NCI-H345 treated with DMSO at 0.1 percent for 48 hours (cell line): ENCODE data around the gene SF3B4.
"Not testable (repeated sequence)": the region's sequence is repeated elsewhere in the genome, so short reads cannot be mapped to it uniquely, and the experiment has no call there.

ENCODE experiments used
- DNase-seq: peaks from one replicate; lab custom pipeline; 2025; ENCODE audit not compliant: unreplicated experiment; lab: John Stamatoyannopoulos, UW

Gene SF3B4

DNA sequence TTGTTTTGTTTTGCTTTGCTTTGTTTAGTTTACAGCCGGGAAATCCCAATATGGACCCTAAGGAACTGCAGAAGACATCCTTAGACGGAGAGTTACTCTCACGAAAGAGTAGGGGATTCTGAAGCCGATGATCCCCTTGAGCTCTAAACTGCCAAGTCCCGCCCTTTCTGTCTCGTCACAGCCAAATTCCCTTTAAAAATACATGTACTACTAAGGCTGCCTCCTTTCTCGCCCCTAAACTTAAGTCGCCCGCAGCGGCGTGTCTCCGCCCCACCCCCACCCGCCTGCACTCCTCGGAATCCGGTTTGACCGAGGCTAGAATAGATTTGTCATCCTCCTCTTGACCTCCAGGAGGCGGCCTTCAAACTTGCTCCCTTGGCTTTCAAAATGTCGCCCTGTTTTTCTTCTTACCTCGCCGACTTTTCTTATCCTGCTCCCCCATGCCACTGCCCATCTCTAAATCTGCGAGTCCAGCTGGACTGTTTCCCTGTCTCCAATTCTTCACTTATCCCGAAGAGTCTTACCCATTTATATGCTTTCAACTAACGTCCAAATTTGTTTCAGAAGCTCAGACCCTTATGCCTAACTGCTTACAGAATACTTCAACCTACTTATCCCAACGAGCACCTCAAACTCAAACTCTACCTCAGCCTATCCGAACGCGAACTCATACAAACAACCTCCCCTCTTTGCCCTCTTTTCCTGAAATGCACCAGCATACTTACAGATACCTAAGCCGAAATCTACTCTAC lies 39.2 kb downstream of the SF3B4 start:
- peak; percentile 94 for DNase-seq

DNA sequence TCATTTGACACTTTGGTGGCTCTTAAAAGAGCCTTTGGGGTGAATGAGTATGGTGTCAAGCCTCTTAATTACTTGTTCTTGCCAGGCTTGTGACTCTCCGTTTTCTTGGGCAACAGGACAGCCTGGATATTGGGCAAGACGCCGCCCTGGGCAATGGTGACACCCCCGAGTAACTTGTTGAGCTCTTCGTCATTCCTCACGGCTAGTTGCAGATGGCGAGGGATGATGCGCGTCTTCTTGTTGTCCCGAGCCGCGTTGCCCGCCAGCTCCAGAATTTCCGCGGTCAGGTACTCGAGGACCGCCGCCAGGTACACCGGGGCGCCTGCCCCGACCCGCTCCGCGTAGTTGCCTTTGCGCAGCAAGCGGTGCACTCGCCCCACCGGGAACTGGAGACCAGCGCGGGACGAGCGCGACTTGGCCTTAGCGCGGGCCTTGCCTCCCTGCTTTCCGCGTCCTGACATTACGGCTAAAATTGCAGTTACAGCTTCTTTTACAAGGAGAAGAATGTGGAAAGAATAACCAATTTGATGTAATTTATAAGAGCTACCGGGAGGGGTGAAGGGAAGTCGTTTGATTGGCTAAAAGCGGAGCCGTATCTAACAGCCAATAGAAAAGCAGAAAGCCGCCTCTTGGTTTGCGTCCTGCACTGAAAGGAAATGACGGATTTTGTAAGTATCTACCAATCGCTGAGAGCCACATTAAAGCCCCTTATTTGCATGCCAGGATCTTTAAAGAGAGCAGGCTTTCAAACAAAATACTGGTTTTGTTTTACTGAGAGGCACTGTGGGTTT lies 40.0 kb downstream of the SF3B4 start:
- peak; percentile 100 for DNase-seq

DNA sequence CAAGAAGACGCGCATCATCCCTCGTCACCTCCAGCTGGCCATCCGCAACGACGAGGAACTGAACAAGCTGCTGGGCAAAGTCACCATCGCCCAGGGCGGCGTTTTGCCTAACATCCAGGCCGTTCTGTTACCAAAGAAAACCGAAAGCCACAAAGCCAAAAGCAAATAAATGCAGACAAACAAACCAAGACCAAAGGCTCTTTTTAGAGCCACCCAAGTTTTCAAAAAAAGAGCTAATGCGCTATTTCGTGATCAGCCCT lies 40.5 kb downstream of the SF3B4 start:
- not testable (repeated sequence) for DNase-seq

DNA sequence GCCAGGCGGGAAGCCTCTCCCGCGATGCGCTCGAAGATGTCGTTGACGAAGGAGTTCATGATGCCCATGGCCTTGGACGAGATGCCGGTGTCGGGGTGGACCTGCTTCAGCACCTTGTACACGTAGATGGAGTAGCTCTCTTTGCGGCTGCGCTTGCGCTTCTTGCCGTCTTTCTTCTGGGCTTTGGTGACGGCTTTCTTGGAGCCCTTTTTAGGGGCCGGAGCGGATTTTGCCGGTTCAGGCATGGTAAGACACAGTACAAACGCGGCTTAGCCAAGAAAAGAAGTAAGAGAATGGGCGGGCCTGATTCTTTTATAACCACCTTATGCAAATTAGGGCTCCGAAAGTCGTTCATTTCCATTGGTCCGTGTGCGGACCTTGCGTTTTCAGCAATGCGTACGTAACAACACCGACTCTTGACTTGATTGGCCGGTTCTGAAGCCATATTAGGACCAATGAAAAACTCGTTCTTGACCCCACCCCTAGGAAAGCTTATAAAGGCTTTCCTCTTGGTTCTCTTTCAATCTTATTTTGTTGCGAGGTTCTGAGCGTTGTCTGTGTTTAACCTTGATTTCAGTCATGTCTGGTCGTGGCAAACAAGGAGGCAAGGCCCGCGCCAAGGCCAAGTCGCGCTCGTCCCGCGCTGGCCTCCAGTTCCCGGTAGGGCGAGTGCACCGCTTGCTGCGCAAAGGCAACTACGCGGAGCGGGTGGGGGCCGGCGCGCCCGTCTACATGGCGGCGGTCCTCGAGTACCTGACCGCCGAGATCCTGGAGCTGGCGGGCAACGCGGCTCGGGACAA lies 41.0 kb downstream of the SF3B4 start:
- DNase-seq, result peak; percentile 100

DNA sequence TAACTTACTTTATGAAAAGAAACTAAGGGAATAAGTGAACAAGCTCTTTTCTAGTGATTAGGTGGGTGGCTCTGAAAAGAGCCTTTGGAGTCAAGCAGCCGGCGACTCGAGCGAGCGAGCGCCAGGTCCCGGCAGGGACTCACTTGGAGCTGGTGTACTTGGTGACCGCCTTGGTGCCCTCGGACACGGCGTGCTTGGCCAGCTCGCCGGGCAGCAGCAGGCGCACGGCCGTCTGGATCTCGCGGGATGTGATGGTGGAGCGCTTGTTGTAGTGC lies 41.5 kb downstream of the SF3B4 start:
- not testable (repeated sequence) for DNase-seq

DNA sequence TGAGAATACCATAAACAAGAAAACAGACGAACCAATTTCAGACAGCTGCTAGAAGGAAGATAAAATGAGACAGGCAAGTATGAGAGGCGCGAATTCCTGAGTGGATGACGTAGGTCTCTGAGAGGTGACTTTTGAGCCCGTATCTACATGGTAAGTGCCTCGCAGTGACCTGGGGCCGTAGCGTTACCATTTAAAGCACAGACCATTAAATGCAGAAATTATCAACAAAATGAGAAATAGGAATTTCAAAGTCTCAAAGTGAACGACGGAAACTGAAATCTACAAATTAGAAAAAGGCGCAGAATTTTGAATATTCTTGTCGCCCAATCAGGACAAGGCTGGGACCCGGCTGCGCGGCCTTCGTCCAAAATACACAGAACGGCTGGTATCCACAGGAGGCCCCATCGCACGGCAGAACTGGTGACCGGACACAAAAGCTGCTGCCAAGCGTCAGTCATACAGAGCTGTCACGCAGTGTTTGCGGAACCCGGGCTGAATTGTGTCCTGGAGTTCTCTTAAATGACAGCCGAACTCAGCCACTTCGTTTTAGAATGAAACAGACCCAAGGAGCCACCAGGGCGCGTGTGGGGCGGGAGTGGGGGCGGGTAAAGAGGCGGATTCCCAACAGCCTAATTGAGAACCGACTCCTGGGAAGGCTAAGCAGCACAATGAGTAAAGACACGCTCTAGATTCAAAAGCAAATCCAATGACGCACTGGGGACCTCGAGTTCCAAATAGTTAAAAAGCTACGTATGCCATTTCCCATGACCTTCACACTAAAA lies 42.1 kb downstream of the SF3B4 start:
- DNase-seq, result peak; percentile 99

DNA sequence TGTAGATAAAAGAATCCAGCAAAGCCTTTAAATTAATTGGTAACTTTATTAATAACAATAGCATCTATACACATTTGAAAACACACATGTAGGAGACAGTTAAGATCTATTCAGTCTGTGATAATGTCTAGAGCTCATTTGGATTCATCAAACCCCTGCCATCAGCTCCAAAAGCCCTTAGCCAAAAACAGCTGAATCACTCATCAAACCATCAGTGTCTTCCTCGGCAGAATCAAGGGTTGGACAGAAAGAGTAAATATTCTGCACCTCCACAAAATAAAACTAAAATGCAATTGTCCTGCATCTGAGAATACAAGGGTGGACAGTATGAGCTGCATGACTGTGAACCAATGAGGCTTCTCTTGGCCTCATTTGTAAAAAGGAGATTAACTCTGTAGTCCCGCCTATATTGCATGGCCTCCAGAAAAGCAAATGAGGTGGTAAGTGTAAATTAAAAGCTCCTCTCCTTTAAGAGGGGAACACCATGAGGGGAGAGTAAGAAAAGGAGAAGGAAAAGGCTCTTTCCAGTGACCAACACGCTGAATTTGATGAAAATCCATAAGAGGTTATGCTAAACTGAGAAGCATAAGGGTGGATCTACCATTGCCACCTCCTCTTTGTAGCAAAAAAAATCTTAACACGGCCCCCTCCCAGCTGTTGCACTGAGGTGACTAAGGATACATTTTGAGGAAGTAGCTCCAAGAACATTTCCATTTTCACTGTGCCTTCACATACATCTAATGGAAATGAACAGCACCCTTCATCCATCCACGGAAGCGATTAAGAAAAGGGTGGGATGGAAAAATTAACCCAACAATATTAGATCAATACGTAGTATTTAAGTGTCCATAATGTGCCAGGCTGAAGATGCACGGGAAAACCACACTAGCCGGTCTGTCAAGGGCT lies 42.9 kb downstream of the SF3B4 start:
- DNase-seq, result peak; percentile 83

DNA sequence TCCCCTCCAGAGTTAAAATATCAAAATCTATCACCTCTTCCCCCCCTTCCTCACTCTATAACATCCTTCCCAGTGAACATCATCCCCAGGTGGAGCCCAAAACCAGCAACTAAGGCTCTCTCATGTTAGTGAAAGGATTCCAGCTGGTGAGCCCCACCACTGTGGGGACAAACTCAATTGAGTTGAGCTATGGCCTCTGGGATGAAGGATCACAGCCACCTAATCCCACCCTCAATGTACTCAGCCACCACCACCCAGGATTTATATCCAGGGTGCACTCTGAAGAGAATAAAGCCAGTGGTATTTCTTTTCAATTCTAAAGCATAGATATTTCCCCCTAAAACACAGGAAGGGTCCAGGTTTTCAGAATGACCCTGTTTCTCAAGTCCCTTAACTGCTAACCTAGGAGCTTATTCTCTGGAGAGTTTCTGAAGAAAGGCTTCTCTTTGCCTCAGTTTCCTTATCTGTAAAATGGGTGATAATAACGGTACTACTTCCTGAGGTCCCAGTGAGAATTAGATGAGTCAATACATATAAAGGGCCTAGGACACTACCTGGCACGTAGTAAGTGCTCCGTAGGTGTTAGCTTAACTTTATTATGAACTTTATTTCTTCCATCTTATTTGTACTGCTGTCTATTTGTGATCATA lies 43.9 kb downstream of the SF3B4 start:
- no peak for DNase-seq

DNA sequence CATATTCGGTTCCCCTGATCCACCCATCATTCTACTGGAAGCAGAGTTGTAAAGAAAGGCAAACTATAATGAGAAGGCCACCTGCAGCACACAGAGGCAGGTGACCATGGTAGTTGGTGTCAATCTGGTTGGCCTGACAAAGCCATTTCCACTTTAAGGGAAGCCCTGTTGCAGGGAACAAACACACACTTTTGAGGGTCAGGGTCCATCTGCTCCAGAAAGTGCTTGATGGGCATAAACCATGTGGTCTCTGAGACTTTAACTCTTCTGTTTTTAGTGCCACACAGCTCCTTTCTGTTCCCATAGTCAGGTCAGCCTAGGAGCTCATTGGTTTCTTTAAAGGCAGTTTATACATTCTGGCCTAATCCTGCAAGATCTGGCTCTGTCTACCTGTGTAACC lies 45.7 kb downstream of the SF3B4 start:
- DNase-seq, result no peak

DNA sequence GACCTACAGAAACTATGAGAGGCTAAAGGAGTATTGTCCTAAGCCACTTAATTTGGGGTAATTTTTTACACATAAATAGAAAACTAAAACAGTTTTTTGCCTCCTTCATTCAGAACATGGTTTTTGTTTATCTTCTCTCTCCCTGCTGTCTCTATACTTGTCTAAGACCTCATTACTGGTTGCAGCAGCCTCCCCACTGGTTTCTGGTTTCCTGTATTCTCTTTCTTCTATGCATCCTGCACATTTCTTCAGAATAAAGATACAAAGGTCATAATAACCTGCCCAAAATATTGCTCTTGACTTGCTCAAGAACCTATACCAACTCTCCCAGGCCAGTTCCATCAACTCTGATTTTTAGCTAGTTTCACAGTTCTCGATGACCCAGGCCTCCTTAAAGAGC lies 48.0 kb downstream of the SF3B4 start:
- no peak for DNase-seq

DNA sequence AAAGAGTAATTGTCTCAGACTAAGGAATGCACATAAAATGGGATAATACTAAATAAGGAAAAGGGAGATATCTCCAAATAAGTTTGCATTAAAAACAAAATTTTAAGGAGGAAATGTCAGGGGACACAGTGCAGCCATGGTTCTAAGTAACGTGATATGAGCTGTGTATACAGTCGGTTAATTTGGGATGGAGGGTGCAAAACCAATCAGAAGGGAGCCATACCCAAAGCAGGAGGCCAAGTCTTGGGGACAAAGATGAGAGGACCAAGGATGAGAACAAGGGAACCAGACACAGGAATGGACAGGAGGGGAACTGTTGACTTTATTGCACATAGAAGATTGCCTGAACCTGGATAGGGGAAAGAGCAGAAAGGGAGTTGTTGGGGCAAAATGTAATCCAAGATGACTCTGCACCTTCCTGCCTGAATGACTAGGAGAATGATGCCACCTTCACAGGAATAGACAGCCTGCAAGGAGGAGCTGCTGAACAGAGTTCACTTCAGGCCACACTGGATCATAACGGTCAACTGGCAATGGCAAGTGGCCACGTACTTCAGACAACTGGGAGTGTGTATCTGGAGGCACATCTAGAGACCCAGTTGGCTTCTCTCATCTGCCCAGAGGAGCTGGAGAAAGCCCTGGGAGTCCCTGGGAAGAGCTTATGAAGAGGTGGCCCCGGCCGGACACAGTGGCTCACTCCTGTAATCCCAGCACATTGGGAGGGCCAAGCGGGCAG lies 50.2 kb downstream of the SF3B4 start:
- no peak for DNase-seq
